IMR-90 (cell line): ENCODE data around the gene RUNX2. TPM values are rescaled to one million over a fixed set of nuclear protein-coding genes. Genes with fewer than 3 reads are reported as not detected.

Source experiments
- ATAC-seq: fragments of 200-7000 bp; cut with Tn5 transposase; 2 replicates; pipeline ENCODE4 v1.9.1; 2020; ENCODE audit warnings: low read depth, mild to moderate bottlenecking, moderate library complexity
- BruUV-seq: library from RNA; stranded (reverse); fragments of 400-500 nt; replicated peaks from 2 replicates; lab custom pipeline; 2021; lab: Mats Ljungman, UMichigan
- CTCF ChIA-PET: fragments of 300-600 bp; formaldehyde crosslinking; extraction: SDS; loops from one replicate; lab custom pipeline; 2021; ENCODE audit warnings: antibody characterized with exemption; lab: Yijun Ruan, JAX
- POLR2A ChIA-PET: fragments of 300-600 bp; sonication (Branson Sonifier 250); formaldehyde crosslinking; loops from one replicate; lab custom pipeline; 2022; ENCODE audit warnings: antibody characterized with exemption; ENCODE audit not compliant: unreplicated experiment; lab: Charles Lee
- DNase-seq: peaks from one replicate; pipeline ENCODE4 v3.0.0; 2013
- H2AFZ ChIP-seq: replicated peaks from 2 replicates; pipeline ENCODE3; 2013; ENCODE audit warnings: low read length, mild to moderate bottlenecking; ENCODE audit not compliant: poor library complexity
- H2AK5ac ChIP-seq: 2 replicates; pipeline ENCODE4 v1.6.1; 2013; ENCODE audit warnings: low read depth, low read length, inconsistent platforms
- H2AK9ac ChIP-seq: replicated peaks from 2 replicates; pipeline ENCODE3; 2013; ENCODE audit warnings: mild to moderate bottlenecking, low read depth, low read length, moderate library complexity; ENCODE audit not compliant: poor library complexity
- H2BK120ac ChIP-seq: 2 replicates; pipeline ENCODE4 v1.6.1; 2013; ENCODE audit warnings: low read depth, low read length, inconsistent platforms
- H2BK15ac ChIP-seq: 3 replicates; pipeline ENCODE4 v1.6.1; 2013; ENCODE audit warnings: low read depth, low read length, inconsistent platforms
- H2BK20ac ChIP-seq: 2 replicates; pipeline ENCODE4 v1.6.1; 2013; ENCODE audit warnings: low read depth, mild to moderate bottlenecking, inconsistent platforms, low read length, moderate library complexity
- H2BK5ac ChIP-seq: 2 replicates; pipeline ENCODE4 v1.6.1; 2013; ENCODE audit warnings: mild to moderate bottlenecking, low read depth, low read length, inconsistent platforms; ENCODE audit not compliant: poor library complexity, severe bottlenecking
- H3K14ac ChIP-seq: replicated peaks from 2 replicates; pipeline ENCODE4 v1.6.1; 2013; ENCODE audit warnings: low read depth, low read length, inconsistent platforms
- H3K18ac ChIP-seq: 2 replicates; pipeline ENCODE4 v1.6.1; 2013; ENCODE audit warnings: low read depth, low read length, control low read depth
- H3K23ac ChIP-seq: 2 replicates; pipeline ENCODE4 v1.6.1; 2013; ENCODE audit warnings: low read depth, low read length, inconsistent platforms
- H3K27ac ChIP-seq: 2 replicates; pipeline ENCODE4 v1.5.1; 2013; ENCODE audit warnings: mild to moderate bottlenecking, control low read depth, low read length; ENCODE audit not compliant: insufficient read depth
- H3K27me3 ChIP-seq: 2 replicates; pipeline ENCODE4 v1.6.1; 2013; ENCODE audit warnings: low read length; ENCODE audit not compliant: control insufficient read depth, insufficient read depth
- H3K36me3 ChIP-seq: 2 replicates; pipeline ENCODE4 v1.6.1; 2013; ENCODE audit warnings: low read length, mixed read lengths; ENCODE audit not compliant: control insufficient read depth, insufficient read depth
- H3K4ac ChIP-seq: 2 replicates; pipeline ENCODE4 v1.6.1; 2013; ENCODE audit warnings: low read depth, low read length, inconsistent platforms
- H3K4me1 ChIP-seq: 2 replicates; pipeline ENCODE4 v1.6.1; 2013; ENCODE audit warnings: low read length, mixed read lengths; ENCODE audit not compliant: control insufficient read depth, insufficient read depth
- H3K4me2 ChIP-seq: 2 replicates; pipeline ENCODE4 v1.6.1; 2013; ENCODE audit warnings: low read depth, mild to moderate bottlenecking, control low read depth, low read length, moderate library complexity
- H3K4me3 ChIP-seq: 2 replicates; pipeline ENCODE4 v1.5.1; 2013; ENCODE audit warnings: low read depth, mild to moderate bottlenecking, control low read depth, low read length, moderate library complexity; ENCODE audit not compliant: insufficient read depth
- H3K56ac ChIP-seq: 2 replicates; pipeline ENCODE4 v1.6.1; 2013; ENCODE audit warnings: low read length, inconsistent platforms; ENCODE audit not compliant: insufficient read depth; ENCODE audit errors: extremely low read depth
- H3K79me1 ChIP-seq, 2 experiments: 2 replicates each; pipeline ENCODE4 v1.6.1; 2013; ENCODE audit warnings: low read length in 2 of 2, inconsistent platforms in 1 of 2, low read depth in 1 of 2
- H3K9ac ChIP-seq: 2 replicates; pipeline ENCODE4 v1.6.1; 2013; ENCODE audit warnings: low read depth, low read length, control low read depth
- H3K9me1 ChIP-seq: 2 replicates; pipeline ENCODE4 v1.6.1; 2013; ENCODE audit warnings: low read length, inconsistent platforms; ENCODE audit not compliant: insufficient read depth
- H3K9me3 ChIP-seq: 2 replicates; pipeline ENCODE4 v1.6.1; 2013; ENCODE audit warnings: low read length; ENCODE audit not compliant: control insufficient read depth, insufficient read depth
- H4K20me1 ChIP-seq: 2 replicates; pipeline ENCODE4 v1.6.1; 2013; ENCODE audit warnings: low read length, inconsistent platforms; ENCODE audit not compliant: insufficient read depth
- H4K5ac ChIP-seq: 2 replicates; pipeline ENCODE4 v1.6.1; 2013; ENCODE audit warnings: mild to moderate bottlenecking, low read depth, low read length, control low read depth
- H4K8ac ChIP-seq, 2 experiments: 2 replicates each; pipeline ENCODE4 v1.6.1; 2013; ENCODE audit warnings: low read depth in 2 of 2, low read length in 2 of 2, control low read depth in 1 of 2, inconsistent platforms in 1 of 2
- H4K91ac ChIP-seq: 2 replicates; pipeline ENCODE4 v1.6.1; 2013; ENCODE audit warnings: low read depth, low read length, inconsistent platforms; ENCODE audit not compliant: insufficient read depth
- CEBPB ChIP-seq: IDR thresholded peaks from 2 replicates; pipeline ENCODE4 v1.6.1; 2012; ENCODE audit warnings: low read depth, low read length, improper control_type of control experiment
- CHD1 ChIP-seq: IDR thresholded peaks from 2 replicates; pipeline ENCODE4 v1.6.1; 2012; ENCODE audit warnings: low read depth, low read length, improper control_type of control experiment
- FOS ChIP-seq: fragments of 150-350 bp; IDR thresholded peaks from 2 replicates; pipeline ENCODE4 v1.6.1; 2016; ENCODE audit warnings: low read depth, low read length
- MAFK ChIP-seq: IDR thresholded peaks from 2 replicates; pipeline ENCODE4 v1.6.1; 2012; ENCODE audit warnings: low read depth, low read length, improper control_type of control experiment
- MAZ ChIP-seq: IDR thresholded peaks from 2 replicates; pipeline ENCODE4 v1.6.1; 2012; ENCODE audit warnings: low read depth, mild to moderate bottlenecking, low read length, improper control_type of control experiment, moderate library complexity, borderline replicate concordance
- RFX5 ChIP-seq: IDR thresholded peaks from 2 replicates; pipeline ENCODE4 v1.8.0; 2012; ENCODE audit warnings: low read depth, mild to moderate bottlenecking, low read length, moderate library complexity
- SMC3 ChIP-seq: fragments of 150-350 bp; IDR thresholded peaks from 2 replicates; pipeline ENCODE4 v1.6.1; 2016; ENCODE audit warnings: low read depth, mild to moderate bottlenecking, antibody characterized with exemption, low read length, moderate library complexity
- WGBS, 2 experiments: methylation state at CpG; one replicate each; pipeline versions ENCODE4 v1.1.5 to v1.1.7; 2013; ENCODE audit warnings: missing lambda C conversion rate in 2 of 2; ENCODE audit not compliant: insufficient read length in 1 of 2; ENCODE audit errors: extremely low coverage in 2 of 2; 5-methylcytosine and 5-hydroxymethylcytosine counted together
- dilution Hi-C: fragments of 300-500 bp; cut with HindIII; formaldehyde crosslinking; loops from one replicate; pipeline ENCODE4 v1.14.3; 2018; ENCODE audit warnings: low sequenced_read_pairs; ENCODE audit not compliant: unreplicated experiment
- in situ Hi-C: fragments of 300-500 bp; cut with MboI; formaldehyde crosslinking; loops from 3 replicates; pipeline ENCODE4 v1.14.3; 2019; ENCODE audit warnings: low sequenced_read_pairs, inconsistent platforms, mixed read lengths
- intact Hi-C: fragments of 100-400 bp; cut with micrococcal nuclease; formaldehyde crosslinking; loops from 2 replicates; pipeline ENCODE4 v1.10.0; 2022
- polyA plus RNA-seq, 3 experiments: library from polyadenylated mRNA; depleted of rRNA; stranded (reverse); fragments of >200 nt; gene quantifications; 2 replicates each; pipeline ENCODE4 v1.2.3, GENCODE V29; 2012; ENCODE audit warnings: low replicate concordance in 1 of 3
- total RNA-seq: library from RNA; depleted of rRNA; stranded (reverse); fragments of >200 nt; gene quantifications from 2 replicates; pipeline ENCODE4 v1.2.3, GENCODE V29; 2012

The RUNX2 gene
- total and polyA plus RNA-seq, 2 of the 4 experiments (the other 2 are of a cell fraction) = 2.3 to 4.7 TPM

DNA sequence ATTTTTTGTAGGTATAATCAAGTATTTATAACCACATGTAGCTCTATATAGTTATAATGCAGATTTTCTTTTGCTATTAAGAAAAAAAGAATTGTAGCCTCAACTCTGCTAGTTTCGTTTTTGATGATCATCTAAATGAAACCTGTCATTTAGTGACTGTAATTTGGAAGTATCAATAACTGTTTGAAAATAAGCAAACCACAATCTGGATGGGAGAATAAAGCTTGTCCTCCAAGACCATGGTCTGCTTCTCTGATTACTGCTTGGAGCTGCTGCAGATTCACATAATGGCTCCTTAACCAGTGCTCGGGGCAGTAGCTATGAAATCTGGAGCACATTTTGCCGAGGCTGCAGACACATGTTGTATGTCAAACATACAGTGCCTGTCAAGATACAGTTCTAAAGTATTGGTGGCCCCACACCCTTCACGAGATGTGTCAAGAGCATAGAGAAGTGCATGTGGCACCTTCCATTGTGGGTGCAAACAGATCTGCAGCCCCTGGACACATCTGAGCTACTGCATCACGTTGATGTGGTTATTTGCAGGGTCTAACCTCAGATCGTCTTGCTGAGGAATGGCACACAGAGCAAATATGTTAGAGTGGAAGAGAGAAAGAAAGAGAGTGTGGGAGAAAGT is 305.3 kb downstream of the RUNX2 start (continued):
- TF ChIP-seq SMC3 = no peak

DNA sequence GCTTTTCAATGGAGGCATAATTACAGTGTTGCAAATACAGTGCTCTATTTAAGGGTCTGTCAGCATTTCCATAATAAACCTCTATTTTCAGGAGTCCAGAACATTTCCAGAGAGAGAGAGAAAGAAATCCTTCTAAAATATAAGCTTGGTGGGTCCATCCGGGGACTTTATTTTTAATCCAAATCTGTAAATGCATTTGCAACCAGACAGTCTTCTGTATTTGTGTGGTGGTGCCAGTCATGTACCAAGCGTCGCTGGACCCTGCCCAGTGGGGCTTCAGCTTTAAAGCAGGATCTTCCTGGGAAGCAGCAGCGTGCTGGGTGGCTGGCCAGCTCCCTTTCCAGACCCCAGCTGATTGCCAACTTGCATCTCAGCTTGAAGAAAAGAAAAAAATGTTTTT is 306.1 kb downstream of the RUNX2 start:
- Histone ChIP-seq H3K79me1 (no peaks in the 10 kb centered on the region), H2BK120ac (no peak overlapping the region), H2BK20ac (no peak overlapping the region), H3K36me3 (no peaks in the 10 kb centered on the region), H3K27me3 (no peaks in the 10 kb centered on the region), H3K4ac (no peak overlapping the region), H3K4me3 (no peak overlapping the region), H4K91ac (no peak overlapping the region), H2AK5ac (no peak overlapping the region), H2BK5ac (no peak overlapping the region), H4K5ac (no peak overlapping the region), H2AFZ (no peak overlapping the region), H3K9me1 (peaks cover 11% of the 10 kb centered on the region), H3K18ac (no peak overlapping the region), H3K4me2 (no peak overlapping the region), H3K14ac (no peak overlapping the region), H3K27ac (no peak overlapping the region), H3K9ac (no peak overlapping the region), H2BK15ac (no peak overlapping the region), H3K56ac (no peak overlapping the region), H4K20me1 (no peaks in the 10 kb centered on the region), H2AK9ac (no peak overlapping the region), H3K23ac (no peak overlapping the region), H4K8ac (no peak overlapping the region), H3K9me3 (peaks cover 2% of the 10 kb centered on the region; the same call in 1 of the 2 replicates), H3K4me1 (peaks cover 11% of the 10 kb centered on the region)
- intact Hi-C loops (loop anchor here (5.0 kb wide), 1 partner anchor 68 kb away; no protein-coding TSS in a partner anchor), in situ Hi-C loops (no loop called here), dilution Hi-C loops (no loop called here)
- DNase-seq = no peak
- no TSS peak for BruUV-seq
- WGBS, 2 experiments = no CpG with 5 or more reads among the region's 4 CpGs
- ChIA-PET CTCF (no interaction called here), POLR2A (no interaction called here)
- TF ChIP-seq CEBPB = no peak
- no peak for TF ChIP-seq FOS
- no peak for TF ChIP-seq CHD1
- TF ChIP-seq RFX5 = no peak
- no peak for TF ChIP-seq MAFK
- TF ChIP-seq MAZ = no peak
- no peak for ATAC-seq
